Neural progenitor cell (in vitro differentiated cells): ENCODE data around the gene OPRL1. TPM values are rescaled to one million over a fixed set of nuclear protein-coding genes. Genes with fewer than 3 reads are reported as not detected.

ENCODE experiments used
- DNase-seq: peaks from one replicate; pipeline ENCODE4 v3.0.0-alpha.2; 2016; ENCODE audit warnings: low spot score
- H2AFZ ChIP-seq: fragments of 200-600 bp; sonication (generic); replicated peaks from 2 replicates; pipeline ENCODE4 v1.6.1; 2016; ENCODE audit warnings: antibody characterized with exemption
- H3F3A ChIP-seq: fragments of 200-600 bp; sonication (generic); 2 replicates; pipeline ENCODE4 v1.6.1; 2016; ENCODE audit warnings: antibody characterized with exemption, low read depth
- H3K27ac ChIP-seq: fragments of 200-600 bp; sonication (generic); 2 replicates; pipeline ENCODE4 v1.5.1; 2016; ENCODE audit warnings: mild to moderate bottlenecking
- H3K27me3 ChIP-seq: fragments of 200-600 bp; sonication (generic); 2 replicates; pipeline ENCODE4 v1.6.1; 2016; ENCODE audit warnings: mild to moderate bottlenecking, moderate library complexity
- H3K36me3 ChIP-seq: fragments of 200-600 bp; sonication (generic); 2 replicates; pipeline ENCODE4 v1.5.1; 2016
- H3K4me1 ChIP-seq: fragments of 200-600 bp; sonication (generic); 2 replicates; pipeline ENCODE4 v1.6.1; 2016; ENCODE audit warnings: mixed run types
- H3K4me2 ChIP-seq: fragments of 200-600 bp; sonication (generic); 2 replicates; pipeline ENCODE4 v1.6.1; 2016
- H3K4me3 ChIP-seq: fragments of 200-600 bp; sonication (generic); 2 replicates; pipeline ENCODE4 v1.5.1; 2016
- H3K79me2 ChIP-seq: fragments of 200-600 bp; sonication (generic); 2 replicates; pipeline ENCODE4 v1.6.1; 2016; ENCODE audit warnings: low read depth
- H3K9ac ChIP-seq: fragments of 200-600 bp; sonication (generic); 2 replicates; pipeline ENCODE4 v1.6.1; 2016
- H3K9me3 ChIP-seq: fragments of 200-600 bp; sonication (generic); 2 replicates; pipeline ENCODE4 v1.5.1; 2016; ENCODE audit warnings: low read depth
- H4K20me1 ChIP-seq: fragments of 200-600 bp; sonication (generic); 2 replicates; pipeline ENCODE4 v1.6.1; 2016; ENCODE audit warnings: low read depth
- H3K27ac Mint-ChIP-seq: 3 replicates; pipeline ENCODE4 v1.8.0; 2021; ENCODE audit warnings: mixed read lengths
- H3K27me3 Mint-ChIP-seq: 2 replicates; pipeline ENCODE4 v1.8.0; 2022; ENCODE audit warnings: low read depth, mild to moderate bottlenecking, inconsistent platforms, moderate library complexity, mixed read lengths; ENCODE audit not compliant: insufficient read depth
- H3K36me3 Mint-ChIP-seq: 3 replicates; pipeline ENCODE4 v1.8.0; 2021; ENCODE audit warnings: mixed read lengths
- H3K4me1 Mint-ChIP-seq: 3 replicates; pipeline ENCODE4 v1.8.0; 2021; ENCODE audit warnings: mixed read lengths
- H3K4me3 Mint-ChIP-seq: 3 replicates; pipeline ENCODE4 v1.8.0; 2021; ENCODE audit warnings: mild to moderate bottlenecking, moderate library complexity, mixed read lengths
- H3K9me3 Mint-ChIP-seq: 3 replicates; pipeline ENCODE4 v1.8.0; 2020; ENCODE audit warnings: mixed read lengths
- EZH2 ChIP-seq: fragments of 200-600 bp; sonication (generic); IDR thresholded peaks from 2 replicates; pipeline ENCODE4 v1.6.1; 2017; ENCODE audit warnings: antibody characterized with exemption, mild to moderate bottlenecking, moderate library complexity
- EZH2phosphoT487 ChIP-seq: fragments of 200-600 bp; sonication (generic); IDR thresholded peaks from 2 replicates; pipeline ENCODE4 v1.6.1; 2017; ENCODE audit warnings: antibody characterized with exemption
- total RNA-seq: library from RNA; depleted of rRNA; stranded (reverse); fragments of >200 nt; gene quantifications from 2 replicates; pipeline ENCODE4 v1.2.3, GENCODE V29; 2015; ENCODE audit warnings: low replicate concordance
- TF ChIP-seq, protein P1 (sequence below): fragments of 200-600 bp; sonication (generic); IDR thresholded peaks from 2 replicates; pipeline ENCODE4 v1.5.1; 2017; ENCODE audit warnings: antibody characterized with exemption, mild to moderate bottlenecking

OPRL1 gene
- total RNA-seq, 1 donor from 2014 or later: 1.3 TPM

DNA sequence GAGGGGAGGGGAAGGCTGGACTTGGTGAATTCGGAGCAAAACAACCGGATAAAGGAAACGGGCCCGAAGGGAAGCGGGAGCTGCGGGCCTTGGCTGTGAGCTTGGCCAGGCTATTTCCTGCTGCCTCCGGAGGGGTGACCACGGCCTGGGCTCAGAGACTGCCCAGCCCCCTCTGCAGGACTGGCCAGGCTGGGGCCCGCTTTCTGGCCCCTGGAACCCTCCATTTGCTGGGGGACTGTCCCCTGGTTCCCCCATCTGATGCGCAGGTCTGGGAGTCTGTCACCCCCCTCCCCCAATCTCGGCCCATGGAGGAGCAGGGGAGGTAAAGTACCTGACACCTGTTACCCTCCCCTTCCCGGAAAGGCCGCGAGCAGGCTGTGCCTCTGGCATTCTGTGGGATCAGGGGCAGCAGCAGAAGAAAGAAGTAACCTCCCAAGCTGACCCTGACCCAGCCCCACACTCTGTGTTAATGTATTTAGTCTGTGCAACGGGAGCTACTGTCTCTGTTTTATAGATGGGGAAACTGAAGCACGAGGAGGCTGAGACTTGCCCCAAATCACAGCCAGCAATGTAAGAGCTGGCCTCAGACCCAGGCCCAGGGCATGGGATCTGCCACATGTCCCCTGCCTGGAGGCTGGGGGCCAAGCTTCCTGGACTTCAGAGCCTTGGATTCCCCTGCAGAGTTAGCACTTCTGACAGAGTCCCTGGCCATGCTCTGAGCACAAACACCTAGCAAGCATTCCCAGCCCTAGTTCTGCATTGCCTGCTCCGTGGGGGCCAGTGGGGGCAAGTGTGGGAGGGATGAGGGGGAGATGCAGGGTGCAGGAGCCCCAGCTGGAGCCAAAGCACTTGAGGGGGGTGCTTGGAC, 40.4 kb upstream of the OPRL1 start:
- peaks cover 31% of the 10 kb centered on the region for H3K4me1 ChIP-seq
- peak overlapping the region; percentile 60 for H3K4me3 ChIP-seq
- H3K79me2 ChIP-seq: no peaks in the 10 kb centered on the region
- peaks cover 55% of the 10 kb centered on the region for H3K27me3 Mint-ChIP-seq
- TF ChIP-seq EZH2 (no peak), EZH2phosphoT487 (no peak)
- no peaks in the 10 kb centered on the region for H3K9me3 ChIP-seq
- peak overlapping the region; percentile 88 for H3K4me2 ChIP-seq
- H3K4me1 Mint-ChIP-seq: peaks cover 21% of the 10 kb centered on the region
- DNase-seq: no peak
- no peak overlapping the region for H3K9ac ChIP-seq
- no peaks in the 10 kb centered on the region for H3K36me3 ChIP-seq
- H3K27ac Mint-ChIP-seq: no peak overlapping the region
- H3F3A ChIP-seq: peaks cover 24% of the 10 kb centered on the region
- peaks cover 47% of the 10 kb centered on the region for H4K20me1 ChIP-seq
- peaks cover 3% of the 10 kb centered on the region for H3K36me3 Mint-ChIP-seq
- no peak overlapping the region for H3K27ac ChIP-seq
- H2AFZ ChIP-seq: no peak overlapping the region
- H3K4me3 Mint-ChIP-seq: peak overlapping the region; percentile 81
- H3K9me3 Mint-ChIP-seq: no peaks in the 10 kb centered on the region
- H3K27me3 ChIP-seq: peaks cover 84% of the 10 kb centered on the region

DNA sequence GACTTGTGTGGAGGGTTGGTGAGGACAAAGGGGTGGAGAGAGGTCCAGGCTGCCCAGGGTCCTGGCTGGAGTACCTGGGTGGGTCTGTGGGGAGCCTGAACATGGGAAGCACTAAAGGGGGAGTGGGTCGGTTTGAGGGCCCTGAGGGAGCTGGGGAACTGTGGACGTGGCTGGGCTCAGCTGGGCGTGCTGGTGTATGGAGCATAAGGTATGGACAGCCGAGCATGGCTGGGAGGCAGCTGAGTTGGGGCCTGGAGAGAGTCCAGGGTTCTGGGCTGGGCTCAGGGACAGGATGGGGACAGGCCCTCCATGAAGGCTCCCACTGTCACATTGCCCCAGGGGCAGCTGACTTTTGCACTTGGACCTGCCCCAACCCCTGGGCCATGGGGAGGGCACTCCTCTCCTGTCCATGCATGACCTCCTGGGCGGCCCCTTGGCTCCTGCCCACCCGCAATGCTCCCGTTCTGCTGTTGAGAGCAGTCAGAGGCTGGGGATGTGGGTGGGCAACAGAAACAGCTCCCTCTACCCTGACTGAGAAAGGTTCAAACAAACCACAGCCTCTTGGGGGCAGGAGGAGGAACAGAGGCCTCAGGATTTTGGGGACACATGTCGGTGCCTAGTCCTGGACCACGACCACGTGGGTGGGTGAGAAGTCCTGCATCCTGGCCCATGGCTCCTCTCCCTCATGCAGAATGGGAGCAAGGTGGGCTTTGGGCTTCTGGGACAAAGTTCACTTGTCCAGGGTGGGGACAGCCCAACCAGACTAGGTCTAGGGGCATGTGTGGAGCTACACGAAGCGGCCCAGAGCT, 39.4 kb upstream of the OPRL1 start:
- H3K36me3 Mint-ChIP-seq: no peaks in the 10 kb centered on the region
- H3K27ac Mint-ChIP-seq: no peak overlapping the region

DNA sequence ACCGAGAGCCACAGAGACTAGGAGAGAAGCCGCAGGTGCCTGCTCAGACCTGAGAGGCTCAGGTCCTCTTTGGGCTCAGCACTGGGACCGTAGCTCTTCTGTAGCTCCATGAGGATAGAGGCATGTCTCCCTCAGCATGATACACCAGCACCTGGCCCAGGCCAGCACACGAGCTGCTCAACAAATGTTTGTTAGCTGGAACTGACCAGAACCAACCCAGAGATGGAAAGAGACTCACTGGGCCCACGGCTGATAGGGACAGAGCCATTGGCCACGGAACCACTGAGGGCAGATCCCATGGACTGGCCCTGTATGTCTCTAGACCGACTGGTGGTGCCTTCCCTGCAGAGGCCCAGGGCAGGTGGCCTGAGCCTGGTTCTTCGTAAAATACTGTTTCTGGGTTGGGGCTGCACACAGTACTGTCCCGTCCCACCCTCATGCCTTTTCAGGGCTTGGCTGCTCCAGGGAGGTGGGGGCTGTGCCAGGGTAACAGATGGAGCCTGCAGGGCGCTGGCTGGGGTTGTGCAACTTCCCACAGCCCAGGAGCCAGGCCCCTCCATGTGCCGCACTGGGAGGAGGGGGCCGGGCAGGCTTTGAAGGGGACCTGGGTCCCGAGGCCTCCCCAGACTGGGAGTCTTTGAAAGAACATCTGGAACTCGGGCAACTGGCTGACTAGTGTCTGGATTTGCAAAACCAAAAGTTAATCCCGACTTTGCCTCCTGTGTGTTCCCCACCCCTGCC, 38.7 kb upstream of the OPRL1 start:
- H3K9me3 ChIP-seq: no peaks in the 10 kb centered on the region
- Mint-ChIP-seq H3K9me3 (no peaks in the 10 kb centered on the region), H3K27me3 (peaks cover 66% of the 10 kb centered on the region), H3K4me1 (peaks cover 16% of the 10 kb centered on the region), H3K27ac (no peak overlapping the region), H3K36me3 (no peaks in the 10 kb centered on the region), H3K4me3 (no peak overlapping the region)
- peaks cover 33% of the 10 kb centered on the region for H4K20me1 ChIP-seq
- H3K27ac ChIP-seq: no peak overlapping the region
- no peak overlapping the region for H3K9ac ChIP-seq
- no peak overlapping the region for H2AFZ ChIP-seq
- H3K4me1 ChIP-seq: peaks cover 26% of the 10 kb centered on the region
- H3K4me2 ChIP-seq: no peak overlapping the region
- TF ChIP-seq EZH2 (no peak), EZH2phosphoT487 (no peak)
- TF ChIP-seq, protein P1, sequence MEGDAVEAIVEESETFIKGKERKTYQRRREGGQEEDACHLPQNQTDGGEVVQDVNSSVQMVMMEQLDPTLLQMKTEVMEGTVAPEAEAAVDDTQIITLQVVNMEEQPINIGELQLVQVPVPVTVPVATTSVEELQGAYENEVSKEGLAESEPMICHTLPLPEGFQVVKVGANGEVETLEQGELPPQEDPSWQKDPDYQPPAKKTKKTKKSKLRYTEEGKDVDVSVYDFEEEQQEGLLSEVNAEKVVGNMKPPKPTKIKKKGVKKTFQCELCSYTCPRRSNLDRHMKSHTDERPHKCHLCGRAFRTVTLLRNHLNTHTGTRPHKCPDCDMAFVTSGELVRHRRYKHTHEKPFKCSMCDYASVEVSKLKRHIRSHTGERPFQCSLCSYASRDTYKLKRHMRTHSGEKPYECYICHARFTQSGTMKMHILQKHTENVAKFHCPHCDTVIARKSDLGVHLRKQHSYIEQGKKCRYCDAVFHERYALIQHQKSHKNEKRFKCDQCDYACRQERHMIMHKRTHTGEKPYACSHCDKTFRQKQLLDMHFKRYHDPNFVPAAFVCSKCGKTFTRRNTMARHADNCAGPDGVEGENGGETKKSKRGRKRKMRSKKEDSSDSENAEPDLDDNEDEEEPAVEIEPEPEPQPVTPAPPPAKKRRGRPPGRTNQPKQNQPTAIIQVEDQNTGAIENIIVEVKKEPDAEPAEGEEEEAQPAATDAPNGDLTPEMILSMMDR: no peak
- no peaks in the 10 kb centered on the region for H3K79me2 ChIP-seq
- H3F3A ChIP-seq: peaks cover 15% of the 10 kb centered on the region
- H3K36me3 ChIP-seq: no peaks in the 10 kb centered on the region
- no peak for DNase-seq
- H3K4me3 ChIP-seq: no peak overlapping the region
- H3K27me3 ChIP-seq: peaks cover 100% of the 10 kb centered on the region

More for the DNA sequence above, 39.4 kb upstream of the OPRL1 start:
- TF ChIP-seq, protein P1: no peak
- TF ChIP-seq EZH2phosphoT487: no peak
- TF ChIP-seq EZH2: no peak
- Histone ChIP-seq H3K36me3 (no peaks in the 10 kb centered on the region), H3K9ac (no peak overlapping the region), H3F3A (peaks cover 19% of the 10 kb centered on the region), H3K4me3 (no peak overlapping the region), H3K27me3 (peaks cover 94% of the 10 kb centered on the region), H3K79me2 (no peaks in the 10 kb centered on the region), H4K20me1 (peaks cover 41% of the 10 kb centered on the region), H3K9me3 (no peaks in the 10 kb centered on the region), H3K27ac (no peak overlapping the region), H3K4me1 (peaks cover 33% of the 10 kb centered on the region), H2AFZ (no peak overlapping the region), H3K4me2 (no peak overlapping the region)
- H3K4me3 Mint-ChIP-seq: peak overlapping the region; percentile 81
- no peaks in the 10 kb centered on the region for H3K9me3 Mint-ChIP-seq
- DNase-seq: no peak
- H3K27me3 Mint-ChIP-seq: peaks cover 59% of the 10 kb centered on the region
- peaks cover 16% of the 10 kb centered on the region for H3K4me1 Mint-ChIP-seq
